B cell (primary cell): ENCODE measurements around the gene RAD51B.

Experiments
- CTCF ChIP-seq: fragments of 200-600 bp; IDR thresholded peaks from one replicate; pipeline ENCODE4 v1.8.0; 2022; ENCODE audit warnings: antibody characterized with exemption, mild to moderate bottlenecking
- EZH2 ChIP-seq: IDR thresholded peaks from 2 replicates; pipeline ENCODE4 v1.6.1; 2012; ENCODE audit warnings: borderline replicate concordance, low read depth, mild to moderate bottlenecking, moderate library complexity, low read length; ENCODE audit not compliant: insufficient read depth, poor library complexity, severe bottlenecking

- TF ChIP-seq CTCF (no peak), EZH2 (no peak)
These were observed 567.6 kb downstream of the RAD51B start for GRCh38 chr14:68386950-68387779.
